PC-3 (cell line): ENCODE measurements around the gene NUTM2E.
"Not testable (repeated sequence)": the region's sequence is repeated elsewhere in the genome, so short reads cannot be mapped to it uniquely, and the experiment has no call there.

Experiments
- CTCF ChIP-seq: fragments of 300-600 bp; sonication (generic); conservative IDR thresholded peaks from 2 replicates; pipeline ENCODE4 v1.5.1; 2017; ENCODE audit warnings: antibody characterized with exemption, low read depth, mild to moderate bottlenecking, low read length
- EZH2 ChIP-seq: fragments of 300-600 bp; sonication (generic); IDR thresholded peaks from one replicate; pipeline ENCODE4 v1.6.1; 2017; ENCODE audit warnings: antibody characterized with exemption, mild to moderate bottlenecking, low read length; ENCODE audit not compliant: unreplicated experiment
- EZH2phosphoT487 ChIP-seq: fragments of 300-600 bp; sonication (generic); IDR thresholded peaks from 2 replicates; pipeline ENCODE4 v1.6.1; 2018; ENCODE audit warnings: mild to moderate bottlenecking, antibody characterized with exemption, low read length, borderline replicate concordance

- not testable (repeated sequence) for TF ChIP-seq CTCF, EZH2phosphoT487, EZH2
Measured at GRCh38 chr10:79835891-79836290, 9.4 kb downstream of the NUTM2E start.
